D721Med (cell line): ENCODE measurements around the gene SDC4.
A peak's percentile ranks its signal among the peaks of the same experiment; 100 is the strongest.

Experiments
- DNase-seq: peaks from one replicate; pipeline ENCODE4 v3.0.0; 2011; ENCODE audit warnings: low spot score; ENCODE audit not compliant: insufficient read length
- FAIRE-seq: peaks from 2 replicates; lab custom pipeline; 2011; peaks lifted over from hg19 to GRCh38; lab: Jason Lieb, UNC
- TF ChIP-seq, protein P1 (sequence below): IDR thresholded peaks from 2 replicates; pipeline ENCODE4 v1.5.1; 2012; ENCODE audit warnings: mild to moderate bottlenecking, control low read depth; ENCODE audit not compliant: insufficient read depth; ENCODE audit errors: missing control alignments

The SDC4 gene

DNA sequence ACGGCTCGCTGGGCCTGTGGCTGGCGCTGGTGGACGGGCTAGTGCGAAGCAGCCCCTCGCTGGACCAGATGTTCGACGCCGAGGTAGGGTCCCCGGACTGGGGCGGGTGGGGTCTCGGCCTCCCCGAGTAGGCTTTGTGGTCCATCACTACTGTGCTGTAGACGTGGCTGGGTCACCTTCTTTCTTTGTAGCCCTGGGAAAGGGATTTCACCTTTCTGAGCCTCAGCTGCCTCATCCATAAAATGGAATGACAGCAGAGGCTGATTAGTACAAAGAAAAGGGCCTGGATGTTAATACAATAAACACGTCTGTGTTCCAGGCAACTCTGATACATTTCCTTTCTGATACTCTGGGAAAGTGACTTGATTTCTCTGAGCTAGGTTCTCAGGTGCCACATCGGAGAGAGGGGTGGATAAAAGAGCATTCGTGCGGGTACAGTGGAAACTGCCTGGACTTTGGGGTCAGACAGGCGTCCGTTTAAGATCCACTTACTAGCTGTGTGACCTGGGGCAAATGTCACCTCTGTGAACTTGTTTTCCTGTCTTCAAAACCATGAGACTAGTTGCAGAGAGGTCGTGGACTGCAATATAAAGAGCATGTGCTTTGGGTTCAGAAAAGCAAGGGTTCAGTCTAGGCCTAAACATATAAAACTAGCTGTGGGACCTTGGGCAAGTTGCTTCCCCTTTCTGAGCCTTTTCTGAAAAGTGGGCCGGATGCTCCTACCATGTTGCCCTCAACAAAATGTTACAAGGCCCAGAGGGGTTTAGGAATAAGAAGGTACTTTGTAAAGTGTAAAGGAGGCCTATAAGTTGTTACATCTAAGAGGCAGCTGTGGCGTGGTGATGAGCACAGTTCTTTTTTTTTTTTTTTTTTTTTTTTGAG is 15.6 kb upstream of the SDC4 start:
- FAIRE-seq (no peak), DNase-seq (no peak)
- TF ChIP-seq, protein P1, sequence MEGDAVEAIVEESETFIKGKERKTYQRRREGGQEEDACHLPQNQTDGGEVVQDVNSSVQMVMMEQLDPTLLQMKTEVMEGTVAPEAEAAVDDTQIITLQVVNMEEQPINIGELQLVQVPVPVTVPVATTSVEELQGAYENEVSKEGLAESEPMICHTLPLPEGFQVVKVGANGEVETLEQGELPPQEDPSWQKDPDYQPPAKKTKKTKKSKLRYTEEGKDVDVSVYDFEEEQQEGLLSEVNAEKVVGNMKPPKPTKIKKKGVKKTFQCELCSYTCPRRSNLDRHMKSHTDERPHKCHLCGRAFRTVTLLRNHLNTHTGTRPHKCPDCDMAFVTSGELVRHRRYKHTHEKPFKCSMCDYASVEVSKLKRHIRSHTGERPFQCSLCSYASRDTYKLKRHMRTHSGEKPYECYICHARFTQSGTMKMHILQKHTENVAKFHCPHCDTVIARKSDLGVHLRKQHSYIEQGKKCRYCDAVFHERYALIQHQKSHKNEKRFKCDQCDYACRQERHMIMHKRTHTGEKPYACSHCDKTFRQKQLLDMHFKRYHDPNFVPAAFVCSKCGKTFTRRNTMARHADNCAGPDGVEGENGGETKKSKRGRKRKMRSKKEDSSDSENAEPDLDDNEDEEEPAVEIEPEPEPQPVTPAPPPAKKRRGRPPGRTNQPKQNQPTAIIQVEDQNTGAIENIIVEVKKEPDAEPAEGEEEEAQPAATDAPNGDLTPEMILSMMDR, result no peak

DNA sequence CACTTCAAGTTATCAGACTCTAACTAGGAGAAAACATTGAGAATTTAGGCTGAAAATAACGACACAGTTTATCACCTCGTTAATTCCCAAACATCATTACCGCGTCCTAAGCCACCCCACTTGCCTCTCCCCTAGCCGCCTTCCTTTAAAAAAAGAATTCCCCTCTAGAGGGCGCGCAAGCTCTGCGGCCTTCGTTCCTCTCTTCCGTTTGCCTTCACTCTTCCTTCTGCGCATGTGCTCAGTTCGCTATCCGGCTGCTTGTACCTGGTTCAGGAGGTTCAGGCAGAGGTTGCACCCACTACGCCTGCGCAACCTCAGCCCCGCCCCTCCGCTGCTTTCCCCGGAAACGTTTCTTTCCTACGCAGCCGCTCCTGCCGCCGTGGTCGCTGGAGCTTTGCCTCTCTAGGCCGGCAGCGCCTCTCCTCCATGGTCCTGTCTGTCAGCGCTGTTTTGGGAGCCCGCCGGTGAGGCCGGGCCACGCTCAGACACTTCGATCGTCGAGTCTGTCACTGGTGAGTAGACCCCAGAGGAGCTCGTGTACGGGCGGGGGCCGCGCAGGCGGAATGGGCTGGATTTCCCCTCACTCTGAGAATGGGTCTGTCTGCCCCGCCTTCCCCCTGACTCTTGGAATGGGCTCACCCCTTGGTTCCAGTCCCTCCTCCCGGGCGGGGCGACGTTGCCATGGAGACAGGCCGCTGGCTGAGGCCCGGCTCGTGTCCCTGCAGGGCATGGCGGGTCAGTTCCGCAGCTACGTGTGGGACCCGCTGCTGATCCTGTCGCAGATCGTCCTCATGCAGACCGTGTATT is 14.8 kb upstream of the SDC4 start, which contains the start of gene SYS1:
TSS of gene SYS1 (plus strand) at position 353 of the 807 bp plus-strand sequence. CDS start at position 729, 376 bp downstream.
- DNase-seq (peak; percentile 87), FAIRE-seq (no peak)
- TF ChIP-seq, protein P1, result peak; percentile 96

DNA sequence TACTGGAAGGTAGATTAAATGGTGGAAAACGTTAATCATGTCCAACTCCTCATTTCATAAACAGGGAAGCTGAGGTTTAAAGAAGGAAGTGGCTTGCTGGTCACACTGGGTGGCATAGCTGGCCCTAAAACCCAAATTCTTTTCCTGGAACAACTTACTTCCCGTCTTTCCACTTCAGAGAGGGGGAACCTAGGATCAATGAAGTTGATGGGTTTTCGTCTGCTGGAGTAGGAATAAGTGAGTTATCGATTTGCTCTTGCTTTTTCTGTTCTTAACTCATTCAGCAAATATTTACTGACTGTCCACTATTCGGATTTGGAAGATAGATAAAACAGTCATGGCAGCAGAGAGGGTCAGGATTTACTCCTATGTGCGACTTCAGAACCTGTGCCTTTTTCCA is 13.6 kb upstream of the SDC4 start:
- FAIRE-seq (no peak), DNase-seq (no peak)
- TF ChIP-seq, protein P1, result no peak

DNA sequence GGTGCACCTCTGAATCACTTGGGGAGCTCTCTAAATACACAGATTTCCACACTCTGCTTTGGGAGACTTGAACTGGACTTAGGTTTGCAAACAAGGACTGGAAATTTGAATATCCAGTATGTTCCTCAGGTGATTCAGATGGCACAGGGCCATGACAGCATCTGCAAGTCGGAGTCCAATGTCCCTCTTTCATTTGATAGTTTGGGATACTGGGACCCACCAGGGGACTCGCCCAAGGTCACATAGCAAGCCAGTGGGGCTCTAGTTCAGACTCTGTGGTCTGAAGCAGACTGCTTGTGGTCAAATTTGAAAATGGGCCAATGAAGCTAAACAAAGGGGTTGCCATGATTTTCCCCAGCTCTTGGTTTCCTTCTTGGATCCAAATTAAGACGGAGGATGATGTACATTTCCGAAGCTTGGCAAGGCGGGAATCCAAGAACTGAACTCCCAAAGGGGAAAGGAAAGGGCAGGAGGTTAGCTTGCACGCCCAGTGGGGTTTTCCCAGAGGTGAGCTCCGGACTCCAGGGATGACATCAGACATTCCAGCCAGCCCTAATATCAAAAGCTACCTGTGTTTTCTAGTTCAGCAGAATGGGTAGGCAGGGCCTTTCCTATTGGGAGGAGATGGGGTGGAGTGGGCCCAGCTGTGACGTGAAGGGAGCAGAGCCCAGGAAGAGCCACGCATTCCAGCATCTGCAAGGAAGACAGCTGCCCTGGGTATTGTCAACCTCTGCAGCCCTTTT is 11.4 kb upstream of the SDC4 start:
- FAIRE-seq (no peak), DNase-seq (no peak)
- TF ChIP-seq, protein P1, result no peak

DNA sequence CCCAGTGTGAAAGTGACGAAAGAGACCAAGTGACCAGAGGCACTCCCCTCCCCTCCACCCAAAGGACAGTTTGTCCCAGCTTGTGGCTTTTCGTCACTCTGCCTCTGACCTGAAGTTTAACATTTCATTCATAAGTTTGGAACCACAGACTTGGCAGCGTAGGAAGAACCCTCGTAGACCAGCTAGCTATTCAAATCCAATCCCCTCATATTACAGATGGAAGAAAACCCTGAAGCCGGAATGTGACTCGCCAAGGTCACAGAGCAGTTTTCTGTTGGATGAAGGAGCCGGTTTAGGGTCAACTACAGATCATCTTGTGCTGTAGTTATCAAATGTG is 10.8 kb upstream of the SDC4 start:
- FAIRE-seq (no peak), DNase-seq (no peak)
- TF ChIP-seq, protein P1, result no peak

DNA sequence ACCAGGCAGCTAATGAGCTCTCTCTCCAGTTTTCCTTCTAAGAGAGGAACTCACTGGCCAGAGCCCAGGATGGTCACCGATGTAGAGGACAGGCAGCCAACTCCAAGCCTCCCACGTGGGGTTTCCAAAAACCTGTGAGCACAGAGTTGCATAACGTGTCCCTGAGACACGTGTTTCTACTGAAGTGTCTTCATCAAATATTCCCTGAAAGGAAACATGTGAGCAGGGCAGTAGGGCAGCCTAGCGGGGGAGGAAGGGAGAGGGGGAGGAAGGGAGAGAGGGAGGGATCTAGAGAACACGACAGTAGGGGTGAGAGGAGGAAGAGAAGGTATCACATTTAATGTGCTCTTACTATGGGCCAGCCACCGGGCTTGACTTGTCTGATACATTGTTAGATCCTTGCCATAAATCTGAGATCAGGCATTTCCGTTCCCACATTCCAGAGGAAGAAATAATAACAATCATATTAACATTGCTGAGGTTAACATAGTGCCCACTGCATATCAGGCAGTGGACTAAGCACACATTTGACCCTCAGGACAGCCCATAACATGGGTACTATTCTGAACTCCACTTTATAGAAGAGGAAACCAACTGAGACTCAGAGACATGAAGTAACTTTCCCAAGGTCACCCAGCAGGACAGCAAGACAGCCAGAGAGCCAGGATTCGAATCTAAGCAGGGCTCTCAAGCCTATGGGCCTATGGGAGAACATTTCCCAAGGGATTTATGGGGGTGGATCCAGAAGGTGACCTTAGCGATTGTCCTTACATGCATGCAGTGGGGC is 10.3 kb upstream of the SDC4 start:
- FAIRE-seq, result no peak
- no peak for DNase-seq
- TF ChIP-seq, protein P1, result no peak
